SK-N-SH treated with all-trans-retinoic acid at 6 μM for 48 hours (cell line): ENCODE results near the gene KCNE3.

ENCODE experiments used
- ARNTL ChIP-seq: fragments of 450-650 bp; formaldehyde crosslinking; IDR thresholded peaks from 2 replicates; pipeline ENCODE4 v1.5.0; 2020; ENCODE audit warnings: low read depth, mild to moderate bottlenecking, moderate library complexity, borderline replicate concordance
- CREB5 ChIP-seq: fragments of 250-450 bp; sonication (Bioruptor Pico); IDR thresholded peaks from 2 replicates; pipeline ENCODE4 v1.5.1; 2020; ENCODE audit warnings: low read depth, mild to moderate bottlenecking, moderate library complexity
- ISL1 ChIP-seq: fragments of 250-450 bp; sonication (Bioruptor Pico); IDR thresholded peaks from 2 replicates; pipeline ENCODE4 v2.1.2; 2022; ENCODE audit warnings: mild to moderate bottlenecking, moderate library complexity
- OSR1 ChIP-seq: fragments of 250-450 bp; sonication (Bioruptor Pico); IDR thresholded peaks from 2 replicates; pipeline ENCODE4 v1.8.0; 2022; ENCODE audit warnings: moderate library complexity, mild to moderate bottlenecking, inconsistent platforms
- PATZ1 ChIP-seq: fragments of 250-450 bp; sonication (Bioruptor Pico); IDR thresholded peaks from 2 replicates; pipeline ENCODE4 v1.8.0; 2020; ENCODE audit warnings: mild to moderate bottlenecking, moderate library complexity, borderline replicate concordance
- RARB ChIP-seq: fragments of 250-450 bp; sonication (Bioruptor Pico); IDR thresholded peaks from 2 replicates; pipeline ENCODE4 v1.8.0; 2021; ENCODE audit warnings: mild to moderate bottlenecking, moderate library complexity
- TSHZ2 ChIP-seq: fragments of 250-450 bp; sonication (Bioruptor Pico); IDR thresholded peaks from 2 replicates; pipeline ENCODE4 v1.5.0; 2020; ENCODE audit warnings: mild to moderate bottlenecking, moderate library complexity
- ZC3H10 ChIP-seq: fragments of 250-450 bp; sonication (Bioruptor Pico); IDR thresholded peaks from 2 replicates; pipeline ENCODE4 v1.5.1; 2021; ENCODE audit warnings: mild to moderate bottlenecking, moderate library complexity
- ZFP30 ChIP-seq: fragments of 450-650 bp; formaldehyde crosslinking; IDR thresholded peaks from 2 replicates; pipeline ENCODE4 v1.5.0; 2022; ENCODE audit warnings: mild to moderate bottlenecking, moderate library complexity
- ZNF565 ChIP-seq: fragments of 450-650 bp; formaldehyde crosslinking; conservative IDR thresholded peaks from 2 replicates; pipeline ENCODE4 v1.5.0; 2020; ENCODE audit warnings: low read depth, mild to moderate bottlenecking, moderate library complexity
- ZNF70 ChIP-seq: fragments of 450-650 bp; formaldehyde crosslinking; IDR thresholded peaks from 2 replicates; pipeline ENCODE4 v1.5.0; 2020; ENCODE audit warnings: mild to moderate bottlenecking, moderate library complexity

- no peak for TF ChIP-seq ZNF70
- TF ChIP-seq CREB5 (CRISPR knock-in tag) = no peak
- no peak for TF ChIP-seq ZNF565 (CRISPR knock-in tag)
- no peak for TF ChIP-seq PATZ1
- no peak for TF ChIP-seq OSR1 (CRISPR knock-in tag)
- no peak for TF ChIP-seq ISL1 (CRISPR knock-in tag)
- TF ChIP-seq ZC3H10 (CRISPR knock-in tag) = no peak
- TF ChIP-seq ZFP30 (CRISPR knock-in tag) = no peak
- no peak for TF ChIP-seq TSHZ2 (CRISPR knock-in tag)
- TF ChIP-seq RARB (CRISPR knock-in tag) = no peak
- no peak for TF ChIP-seq ARNTL (CRISPR knock-in tag)
Measured at GRCh38 chr11:74478877-74479731, 11.8 kb upstream of the KCNE3 start.
